Kidney (tissue), 14 donors: ENCODE measurements around the gene KCNG2. TPM values are rescaled to one million over a fixed set of nuclear protein-coding genes. Genes with fewer than 3 reads are reported as not detected.

Source experiments
- DNase-seq, 5 donors: peaks; one replicate each; pipeline ENCODE4 v3.0.0-alpha.2; 2013 to 2020
- FAIRE-seq: peaks from 2 replicates; lab custom pipeline; 2012; peaks lifted over from hg19 to GRCh38; lab: Jason Lieb, UNC
- H3K27ac ChIP-seq, 2 donors: one replicate each; pipeline ENCODE4 v1.7.0; 2013; ENCODE audit warnings: low read depth in 2 of 2, low read length in 2 of 2, inconsistent platforms in 1 of 2
- H3K27me3 ChIP-seq: one replicate; pipeline ENCODE4 v1.7.1; 2013; ENCODE audit warnings: low read length, inconsistent platforms; ENCODE audit not compliant: control insufficient read depth, insufficient read depth
- H3K36me3 ChIP-seq, 3 donors: one replicate each; pipeline versions ENCODE4 v1.7.0 to v1.7.1; 2013; ENCODE audit warnings: low read length in 3 of 3, control low read depth in 1 of 3, inconsistent platforms in 1 of 3; ENCODE audit not compliant: insufficient read depth in 3 of 3, control insufficient read depth in 2 of 3
- H3K4me1 ChIP-seq, 3 donors: one replicate each; pipeline versions ENCODE4 v1.7.0 to v1.7.1; 2013; ENCODE audit warnings: low read length in 3 of 3, inconsistent platforms in 1 of 3, low read depth in 1 of 3; ENCODE audit not compliant: control insufficient read depth in 2 of 3, insufficient read depth in 2 of 3
- H3K4me3 ChIP-seq, 3 donors: one replicate each; pipeline versions ENCODE4 v1.7.0 to v1.8.1; 2013; ENCODE audit warnings: low read length in 3 of 3, control low read depth in 1 of 3, inconsistent platforms in 1 of 3
- H3K9ac ChIP-seq, 3 donors: one replicate each; pipeline versions ENCODE4 v1.7.0 to v1.7.1; 2013; ENCODE audit warnings: low read length in 3 of 3, control low read depth in 1 of 3, inconsistent platforms in 1 of 3
- H3K9me3 ChIP-seq, 3 donors: one replicate each; pipeline versions ENCODE4 v1.7.0 to v1.7.1; 2013; ENCODE audit warnings: low read length in 3 of 3, control low read depth in 1 of 3, inconsistent platforms in 1 of 3; ENCODE audit not compliant: control insufficient read depth in 2 of 3, insufficient read depth in 1 of 3
- CTCF ChIP-seq: IDR thresholded peaks from 3 replicates; pipeline ENCODE4 v1.5.1; 2012; ENCODE audit warnings: mild to moderate bottlenecking, moderate library complexity, borderline replicate concordance; ENCODE audit not compliant: insufficient read depth; ENCODE audit errors: extremely low read depth
- intact Hi-C: fragments of 100-400 bp; cut with DNase I; formaldehyde crosslinking; loops from one replicate; pipeline ENCODE4 v1.11.1; 2022
- polyA plus RNA-seq: library from polyadenylated mRNA; stranded (reverse); fragments of 350-450 nt; fragmentation: Illumina TruSeq; extraction: RNeasy Lipid Tissue Mini Kit (QIAGEN cat#74804); gene quantifications from one replicate; pipeline ENCODE4 v1.2.3, GENCODE V29; 2014; ENCODE audit warnings: low read depth, low replicate concordance; ENCODE audit not compliant: insufficient read depth
- total RNA-seq: library from RNA; stranded (reverse); fragmentation: NEBNext Ultra II Directional; extraction: Animal tissue kit (Norgen Biotek cat#: 25700); gene quantifications from one replicate; pipeline ENCODE4 v1.2.1, GENCODE V29; 2021
- donor health status: control.
- donor health status: control.
- donor health status: control.
- donor health status: control.
- donor health status: control.
- donor health status: DM: yes; HTN: yes; CAD: no.
- donor health status: Normal renal cell carcinoma (clear cell type).

Gene KCNG2
- total and polyA plus RNA-seq, 2 donors from 2014 or later: 0.76 TPM; not detected in 1

GRCh38 chr18:79947881-79948610 lies 150.3 kb downstream of the KCNG2 start:
- TF ChIP-seq CTCF: no peak
- FAIRE-seq (no peak), DNase-seq (peak in 2 of 5 donors; percentile 25 to 59)
- Histone ChIP-seq H3K27ac (peak overlapping the region; percentile 39 to 74), H3K4me3 (peak overlapping the region in 1 of 3 donors; percentile 1), H3K27me3 (no peaks in the 10 kb centered on the region), H3K36me3 (peaks cover 0 to 19% (median 2%) of the 10 kb centered on the region in 3 donors), H3K9me3 (no peaks in the 10 kb centered on the region), H3K9ac (no peak overlapping the region), H3K4me1 (peaks cover 0 to 39% (median 36%) of the 10 kb centered on the region in 3 donors)
- intact Hi-C loops: no loop called here

- Histone ChIP-seq H3K9ac (peak overlapping the region in 1 of 3 donors; percentile 82), H3K36me3 (peaks cover 0 to 16% (median 0%) of the 10 kb centered on the region in 3 donors), H3K4me3 (peak overlapping the region in 2 of 3 donors; percentile 9 to 84), H3K9me3 (no peaks in the 10 kb centered on the region), H3K27me3 (no peaks in the 10 kb centered on the region), H3K27ac (peak overlapping the region; percentile 39 to 74), H3K4me1 (peaks cover 0 to 39% (median 36%) of the 10 kb centered on the region in 3 donors)
- no peak for TF ChIP-seq CTCF
- DNase-seq (peak in 2 of 5 donors; percentile 31 to 56), FAIRE-seq (no peak)
- intact Hi-C loops: no loop called here
These were observed 151.1 kb downstream of the KCNG2 start for GRCh38 chr18:79948719-79949411.

Other genes starting within 250 kb of the KCNG2 start
- gene CTDP1, start 118.1 kb upstream of the KCNG2 start, total RNA-seq: 21.8 TPM
- gene CTDP1, start 118.1 kb upstream of the KCNG2 start, polyA plus RNA-seq: 11.1 TPM
- gene SLC66A2, start 153.7 kb downstream of the KCNG2 start, total RNA-seq: 45.5 TPM
- gene SLC66A2, start 153.7 kb downstream of the KCNG2 start, polyA plus RNA-seq: 41.9 TPM
- 26.0 TPM for gene HSBP1L1, start 166.7 kb downstream of the KCNG2 start, total RNA-seq
- 43.6 TPM for gene HSBP1L1, start 166.7 kb downstream of the KCNG2 start, polyA plus RNA-seq
- 76.7 TPM for gene TXNL4A, start 190.6 kb downstream of the KCNG2 start, total RNA-seq
- gene TXNL4A, start 190.6 kb downstream of the KCNG2 start, polyA plus RNA-seq: 178 TPM
- gene RBFA, start 236.5 kb downstream of the KCNG2 start, total RNA-seq: 21.4 TPM
- gene RBFA, start 236.5 kb downstream of the KCNG2 start, polyA plus RNA-seq: 17.7 TPM